GM19023 (cell line): ENCODE measurements around the gene PREX1.

Source experiments
- ATAC-seq: cut with Tn5 transposase; IDR thresholded peaks from one replicate; pipeline ENCODE4 v1.9.1; 2021; ENCODE audit warnings: mild to moderate bottlenecking, moderate library complexity; ENCODE audit not compliant: unreplicated experiment

PREX1 gene

GRCh38 chr20:48721324-48722001 is 106.3 kb downstream of the PREX1 start:
- no peak for ATAC-seq

- no peak for ATAC-seq
Measured at GRCh38 chr20:48720256-48720985, 107.4 kb downstream of the PREX1 start.

- ATAC-seq, result no peak
Measured at GRCh38 chr20:48719598-48720255, 108.1 kb downstream of the PREX1 start.

GRCh38 chr20:48718786-48719578 is 108.8 kb downstream of the PREX1 start:
- ATAC-seq, result no peak

- no peak for ATAC-seq
Measured at GRCh38 chr20:48717680-48718223, 110.0 kb downstream of the PREX1 start.

GRCh38 chr20:48717095-48717672 is 110.6 kb downstream of the PREX1 start:
- ATAC-seq, result no peak

GRCh38 chr20:48716541-48716940 is 111.3 kb downstream of the PREX1 start:
- ATAC-seq, result no peak

GRCh38 chr20:48716086-48716485 is 111.7 kb downstream of the PREX1 start:
- no peak for ATAC-seq

GRCh38 chr20:48714764-48715163 is 113.0 kb downstream of the PREX1 start:
- no peak for ATAC-seq

GRCh38 chr20:48711696-48712464 is 115.9 kb downstream of the PREX1 start:
- no peak for ATAC-seq

- no peak for ATAC-seq
Measured at GRCh38 chr20:48711044-48711428, 116.8 kb downstream of the PREX1 start.

- no peak for ATAC-seq
Measured at GRCh38 chr20:48710341-48711043, 117.3 kb downstream of the PREX1 start.

- no peak for ATAC-seq
Measured at GRCh38 chr20:48709744-48710143, 118.1 kb downstream of the PREX1 start.

- no peak for ATAC-seq
Measured at GRCh38 chr20:48709058-48709691, 118.6 kb downstream of the PREX1 start.

- no peak for ATAC-seq
Measured at GRCh38 chr20:48708630-48709029, 119.2 kb downstream of the PREX1 start.

- no peak for ATAC-seq
Measured at GRCh38 chr20:48708116-48708515, 119.7 kb downstream of the PREX1 start.

GRCh38 chr20:48706710-48707365 is 121.0 kb downstream of the PREX1 start:
- ATAC-seq, result no peak

GRCh38 chr20:48706116-48706656 is 121.6 kb downstream of the PREX1 start:
- no peak for ATAC-seq
